Thyroid gland (tissue), 4 donors: ENCODE results near the gene TFB1M. TPM values are rescaled to one million over a fixed set of nuclear protein-coding genes. Genes with fewer than 3 reads are reported as not detected.
A peak's percentile ranks its signal among the peaks of the same experiment; 100 is the strongest.

ENCODE experiments used
- DNase-seq, 2 donors: peaks; one replicate each; pipeline ENCODE4 v3.0.0-alpha.2; 2019
- H3K27ac ChIP-seq, 3 donors: fragments of 200-600 bp; sonication (generic); 1 replicate in 2 of 3; 2 replicates in 1 of 3; pipeline ENCODE4 v1.5.1; 2016 to 2019; ENCODE audit warnings: mild to moderate bottlenecking in 1 of 3, moderate library complexity in 1 of 3
- H3K27me3 ChIP-seq: fragments of 200-600 bp; sonication (generic); one replicate; pipeline ENCODE4 v1.5.1; 2019
- H3K36me3 ChIP-seq, 2 donors: fragments of 200-600 bp; sonication (generic); one replicate each; pipeline ENCODE4 v1.5.1; 2016 to 2019
- H3K4me1 ChIP-seq, 2 donors: fragments of 200-600 bp; sonication (generic); one replicate each; pipeline ENCODE4 v1.5.1; 2017 to 2019
- H3K4me3 ChIP-seq, 3 donors: fragments of 200-600 bp; sonication (generic); replicated peaks in 1 of 3; 1 replicate in 2 of 3; 2 replicates in 1 of 3; pipeline ENCODE4 v1.5.1; 2016; ENCODE audit warnings: mild to moderate bottlenecking in 1 of 3
- H3K9me3 ChIP-seq: fragments of 200-600 bp; sonication (generic); one replicate; pipeline ENCODE4 v1.5.1; 2017
- CTCF ChIP-seq, 6 experiments: fragments of 200-600 bp in 3 of 6; fragments of 450-650 bp in 3 of 6; sonication (generic) in 3 of 6; IDR thresholded peaks; one replicate each; pipeline ENCODE4 v1.5.1; 2016 to 2019; ENCODE audit warnings: antibody characterized with exemption in 6 of 6, mild to moderate bottlenecking in 2 of 6, inconsistent platforms in 1 of 6, moderate library complexity in 1 of 6
- POLR2A ChIP-seq, 2 donors: fragments of 450-650 bp; IDR thresholded peaks; one replicate each; pipeline ENCODE4 v1.6.1; 2017; ENCODE audit warnings: antibody characterized with exemption in 2 of 2, mild to moderate bottlenecking in 2 of 2, moderate library complexity in 1 of 2
- WGBS, 2 donors: methylation state at CpG; one replicate each; pipeline ENCODE4 v1.1.5; 2017; 5-methylcytosine and 5-hydroxymethylcytosine counted together
- intact Hi-C: fragments of 100-400 bp; cut with DNase I; formaldehyde crosslinking; loops from one replicate; pipeline ENCODE4 v1.15.1; 2023
- total RNA-seq, 4 donors: library from RNA; depleted of rRNA; stranded (reverse); fragments of >200 nt; gene quantifications; one replicate each; pipeline ENCODE4 v1.2.3, GENCODE V29; 2016

TFB1M gene
- total RNA-seq, 4 donors from 2014 or later = 13.9 to 28.1 (median 21.2) TPM

- no peak overlapping the region for H3K27ac ChIP-seq
- no peaks in the 10 kb centered on the region for H3K9me3 ChIP-seq
- H3K4me3 ChIP-seq = no peak overlapping the region
- no peaks in the 10 kb centered on the region for H3K36me3 ChIP-seq
- H3K4me1 ChIP-seq = peaks cover 6 to 13% of the 10 kb centered on the region in 2 donors
- 79 to 84% methylated on average over 1 of the region's 1 CpG for WGBS, 2 donors
- intact Hi-C loops = no loop called here
- TF ChIP-seq POLR2A (IDR thresholded peaks at IDR 0.05) (no peak), CTCF (IDR thresholded peaks at IDR 0.05) (no peak)
- no peak for DNase-seq
- no peaks in the 10 kb centered on the region for H3K27me3 ChIP-seq
These were observed 39.8 kb downstream of the TFB1M start for GRCh38 chr6:155274533-155274932.

- peaks cover 10 to 13% of the 10 kb centered on the region in 2 donors for H3K4me1 ChIP-seq
These were observed 40.2 kb downstream of the TFB1M start for GRCh38 chr6:155274106-155274505.

GRCh38 chr6:155273431-155273830 lies 40.9 kb downstream of the TFB1M start:
- peak overlapping the region in 2 of 3 donors; percentile 13 to 24 for H3K27ac ChIP-seq
- H3K9me3 ChIP-seq = no peaks in the 10 kb centered on the region
- H3K4me3 ChIP-seq = no peak overlapping the region
- no peaks in the 10 kb centered on the region for H3K36me3 ChIP-seq
- DNase-seq = no peak
- TF ChIP-seq POLR2A (IDR thresholded peaks at IDR 0.05) = no peak
- no peak for TF ChIP-seq CTCF (IDR thresholded peaks at IDR 0.05)
- intact Hi-C loops = no loop called here
- 76 to 81% methylated on average over 3 of the region's 3 CpGs for WGBS, 2 donors
- no peaks in the 10 kb centered on the region for H3K27me3 ChIP-seq
- peaks cover 10 to 16% of the 10 kb centered on the region in 2 donors for H3K4me1 ChIP-seq

More at GRCh38 chr6:155274106-155274505, 40.2 kb downstream of the TFB1M start:
- no peak overlapping the region for H3K4me3 ChIP-seq
- no peaks in the 10 kb centered on the region for H3K27me3 ChIP-seq
- no peak for TF ChIP-seq POLR2A (IDR thresholded peaks at IDR 0.05)
- no peaks in the 10 kb centered on the region for H3K9me3 ChIP-seq
- intact Hi-C loops = no loop called here
- DNase-seq = no peak
- peak overlapping the region in 1 of 3 donors; percentile 13 for H3K27ac ChIP-seq
- WGBS, 2 donors = 76 to 85% methylated on average over 2 of the region's 2 CpGs
- H3K36me3 ChIP-seq = no peaks in the 10 kb centered on the region

GRCh38 chr6:155272353-155273232 lies 41.7 kb downstream of the TFB1M start:
- 84 to 87% methylated on average over 8 of the region's 8 CpGs for WGBS, 2 donors
- DNase-seq = no peak

GRCh38 chr6:155271145-155271544 lies 43.1 kb downstream of the TFB1M start:
- intact Hi-C loops = no loop called here
- DNase-seq = no peak
- H3K4me1 ChIP-seq = peaks cover 17 to 27% of the 10 kb centered on the region in 2 donors
- H3K27me3 ChIP-seq = no peaks in the 10 kb centered on the region
- TF ChIP-seq POLR2A (IDR thresholded peaks at IDR 0.05) = no peak
- TF ChIP-seq CTCF (IDR thresholded peaks at IDR 0.05) = no peak
- no peaks in the 10 kb centered on the region for H3K9me3 ChIP-seq
- H3K27ac ChIP-seq = no peak overlapping the region
- no peaks in the 10 kb centered on the region for H3K36me3 ChIP-seq
- H3K4me3 ChIP-seq = no peak overlapping the region

More at GRCh38 chr6:155272353-155273232, 41.7 kb downstream of the TFB1M start:
- Histone ChIP-seq H3K9me3 (no peaks in the 10 kb centered on the region), H3K27me3 (no peaks in the 10 kb centered on the region), H3K4me3 (no peak overlapping the region), H3K36me3 (no peaks in the 10 kb centered on the region), H3K4me1 (peaks cover 18 to 25% of the 10 kb centered on the region in 2 donors), H3K27ac (peak overlapping the region in 2 of 3 donors; percentile 13 to 24)
- intact Hi-C loops = no loop called here
- TF ChIP-seq POLR2A (IDR thresholded peaks at IDR 0.05) (no peak), CTCF (IDR thresholded peaks at IDR 0.05) (no peak)
